IMR-90 (cell line): Measurements from ENCODE around the gene KCNV2. TPM values are rescaled to one million over a fixed set of nuclear protein-coding genes. Genes with fewer than 3 reads are reported as not detected.

Experiments used
- ATAC-seq: fragments of 200-7000 bp; cut with Tn5 transposase; 2 replicates; pipeline ENCODE4 v1.9.1; 2020; ENCODE audit warnings: low read depth, mild to moderate bottlenecking, moderate library complexity
- BruUV-seq: library from RNA; stranded (reverse); fragments of 400-500 nt; replicated peaks from 2 replicates; lab custom pipeline; 2021; lab: Mats Ljungman, UMichigan
- CTCF ChIA-PET: fragments of 300-600 bp; formaldehyde crosslinking; extraction: SDS; loops from one replicate; lab custom pipeline; 2021; ENCODE audit warnings: antibody characterized with exemption; lab: Yijun Ruan, JAX
- POLR2A ChIA-PET: fragments of 300-600 bp; sonication (Branson Sonifier 250); formaldehyde crosslinking; loops from one replicate; lab custom pipeline; 2022; ENCODE audit warnings: antibody characterized with exemption; ENCODE audit not compliant: unreplicated experiment; lab: Charles Lee
- DNase-seq: peaks from one replicate; pipeline ENCODE4 v3.0.0; 2013
- H2AFZ ChIP-seq: replicated peaks from 2 replicates; pipeline ENCODE3; 2013; ENCODE audit warnings: low read length, mild to moderate bottlenecking; ENCODE audit not compliant: poor library complexity
- H2AK5ac ChIP-seq: 2 replicates; pipeline ENCODE4 v1.6.1; 2013; ENCODE audit warnings: low read depth, low read length, inconsistent platforms
- H2AK9ac ChIP-seq: replicated peaks from 2 replicates; pipeline ENCODE3; 2013; ENCODE audit warnings: mild to moderate bottlenecking, low read depth, low read length, moderate library complexity; ENCODE audit not compliant: poor library complexity
- H2BK120ac ChIP-seq: 2 replicates; pipeline ENCODE4 v1.6.1; 2013; ENCODE audit warnings: low read depth, low read length, inconsistent platforms
- H2BK15ac ChIP-seq: 3 replicates; pipeline ENCODE4 v1.6.1; 2013; ENCODE audit warnings: low read depth, low read length, inconsistent platforms
- H2BK20ac ChIP-seq: 2 replicates; pipeline ENCODE4 v1.6.1; 2013; ENCODE audit warnings: low read depth, mild to moderate bottlenecking, inconsistent platforms, low read length, moderate library complexity
- H2BK5ac ChIP-seq: 2 replicates; pipeline ENCODE4 v1.6.1; 2013; ENCODE audit warnings: mild to moderate bottlenecking, low read depth, low read length, inconsistent platforms; ENCODE audit not compliant: poor library complexity, severe bottlenecking
- H3K14ac ChIP-seq: replicated peaks from 2 replicates; pipeline ENCODE4 v1.6.1; 2013; ENCODE audit warnings: low read depth, low read length, inconsistent platforms
- H3K18ac ChIP-seq: 2 replicates; pipeline ENCODE4 v1.6.1; 2013; ENCODE audit warnings: low read depth, low read length, control low read depth
- H3K23ac ChIP-seq: 2 replicates; pipeline ENCODE4 v1.6.1; 2013; ENCODE audit warnings: low read depth, low read length, inconsistent platforms
- H3K27ac ChIP-seq: 2 replicates; pipeline ENCODE4 v1.5.1; 2013; ENCODE audit warnings: mild to moderate bottlenecking, control low read depth, low read length; ENCODE audit not compliant: insufficient read depth
- H3K27me3 ChIP-seq: 2 replicates; pipeline ENCODE4 v1.6.1; 2013; ENCODE audit warnings: low read length; ENCODE audit not compliant: control insufficient read depth, insufficient read depth
- H3K36me3 ChIP-seq: 2 replicates; pipeline ENCODE4 v1.6.1; 2013; ENCODE audit warnings: low read length, mixed read lengths; ENCODE audit not compliant: control insufficient read depth, insufficient read depth
- H3K4ac ChIP-seq: 2 replicates; pipeline ENCODE4 v1.6.1; 2013; ENCODE audit warnings: low read depth, low read length, inconsistent platforms
- H3K4me1 ChIP-seq: 2 replicates; pipeline ENCODE4 v1.6.1; 2013; ENCODE audit warnings: low read length, mixed read lengths; ENCODE audit not compliant: control insufficient read depth, insufficient read depth
- H3K4me2 ChIP-seq: 2 replicates; pipeline ENCODE4 v1.6.1; 2013; ENCODE audit warnings: low read depth, mild to moderate bottlenecking, control low read depth, low read length, moderate library complexity
- H3K4me3 ChIP-seq: 2 replicates; pipeline ENCODE4 v1.5.1; 2013; ENCODE audit warnings: low read depth, mild to moderate bottlenecking, control low read depth, low read length, moderate library complexity; ENCODE audit not compliant: insufficient read depth
- H3K56ac ChIP-seq: 2 replicates; pipeline ENCODE4 v1.6.1; 2013; ENCODE audit warnings: low read length, inconsistent platforms; ENCODE audit not compliant: insufficient read depth; ENCODE audit errors: extremely low read depth
- H3K79me1 ChIP-seq, 2 experiments: 2 replicates each; pipeline ENCODE4 v1.6.1; 2013; ENCODE audit warnings: low read length in 2 of 2, inconsistent platforms in 1 of 2, low read depth in 1 of 2
- H3K9ac ChIP-seq: 2 replicates; pipeline ENCODE4 v1.6.1; 2013; ENCODE audit warnings: low read depth, low read length, control low read depth
- H3K9me1 ChIP-seq: 2 replicates; pipeline ENCODE4 v1.6.1; 2013; ENCODE audit warnings: low read length, inconsistent platforms; ENCODE audit not compliant: insufficient read depth
- H3K9me3 ChIP-seq: 2 replicates; pipeline ENCODE4 v1.6.1; 2013; ENCODE audit warnings: low read length; ENCODE audit not compliant: control insufficient read depth, insufficient read depth
- H4K20me1 ChIP-seq: 2 replicates; pipeline ENCODE4 v1.6.1; 2013; ENCODE audit warnings: low read length, inconsistent platforms; ENCODE audit not compliant: insufficient read depth
- H4K5ac ChIP-seq: 2 replicates; pipeline ENCODE4 v1.6.1; 2013; ENCODE audit warnings: mild to moderate bottlenecking, low read depth, low read length, control low read depth
- H4K8ac ChIP-seq, 2 experiments: 2 replicates each; pipeline ENCODE4 v1.6.1; 2013; ENCODE audit warnings: low read depth in 2 of 2, low read length in 2 of 2, control low read depth in 1 of 2, inconsistent platforms in 1 of 2
- H4K91ac ChIP-seq: 2 replicates; pipeline ENCODE4 v1.6.1; 2013; ENCODE audit warnings: low read depth, low read length, inconsistent platforms; ENCODE audit not compliant: insufficient read depth
- BHLHE40 ChIP-seq: fragments of 150-350 bp; IDR thresholded peaks from 2 replicates; pipeline ENCODE4 v1.6.1; 2016; ENCODE audit warnings: mild to moderate bottlenecking, low read depth, low read length
- MAFK ChIP-seq: IDR thresholded peaks from 2 replicates; pipeline ENCODE4 v1.6.1; 2012; ENCODE audit warnings: low read depth, low read length, improper control_type of control experiment
- MAZ ChIP-seq: IDR thresholded peaks from 2 replicates; pipeline ENCODE4 v1.6.1; 2012; ENCODE audit warnings: low read depth, mild to moderate bottlenecking, low read length, improper control_type of control experiment, moderate library complexity, borderline replicate concordance
- NFE2L2 ChIP-seq: fragments of 150-350 bp; IDR thresholded peaks from 2 replicates; pipeline ENCODE4 v1.6.1; 2016; ENCODE audit warnings: low read depth, mild to moderate bottlenecking, low read length
- RAD21 ChIP-seq: IDR thresholded peaks from 2 replicates; pipeline ENCODE4 v1.6.1; 2012; ENCODE audit warnings: low read length, improper control_type of control experiment
- RCOR1 ChIP-seq: IDR thresholded peaks from 2 replicates; pipeline ENCODE4 v1.6.1; 2012; ENCODE audit warnings: mild to moderate bottlenecking, low read length, improper control_type of control experiment; ENCODE audit not compliant: insufficient replicate concordance
- WGBS, 2 experiments: methylation state at CpG; one replicate each; pipeline versions ENCODE4 v1.1.5 to v1.1.7; 2013; ENCODE audit warnings: missing lambda C conversion rate in 2 of 2; ENCODE audit not compliant: insufficient read length in 1 of 2; ENCODE audit errors: extremely low coverage in 2 of 2; 5-methylcytosine and 5-hydroxymethylcytosine counted together
- dilution Hi-C: fragments of 300-500 bp; cut with HindIII; formaldehyde crosslinking; loops from one replicate; pipeline ENCODE4 v1.14.3; 2018; ENCODE audit warnings: low sequenced_read_pairs; ENCODE audit not compliant: unreplicated experiment
- in situ Hi-C: fragments of 300-500 bp; cut with MboI; formaldehyde crosslinking; loops from 3 replicates; pipeline ENCODE4 v1.14.3; 2019; ENCODE audit warnings: low sequenced_read_pairs, inconsistent platforms, mixed read lengths
- intact Hi-C: fragments of 100-400 bp; cut with micrococcal nuclease; formaldehyde crosslinking; loops from 2 replicates; pipeline ENCODE4 v1.10.0; 2022
- polyA plus RNA-seq, 3 experiments: library from polyadenylated mRNA; depleted of rRNA; stranded (reverse); fragments of >200 nt; gene quantifications; 2 replicates each; pipeline ENCODE4 v1.2.3, GENCODE V29; 2012; ENCODE audit warnings: low replicate concordance in 1 of 3
- total RNA-seq: library from RNA; depleted of rRNA; stranded (reverse); fragments of >200 nt; gene quantifications from 2 replicates; pipeline ENCODE4 v1.2.3, GENCODE V29; 2012
- TF ChIP-seq, protein P1 (sequence below): fragments of 150-350 bp; IDR thresholded peaks from 2 replicates; pipeline ENCODE4 v1.6.1; 2017; ENCODE audit warnings: mild to moderate bottlenecking, antibody characterized with exemption, low read length, low read depth

The KCNV2 gene
- total and polyA plus RNA-seq, 2 of the 4 experiments (the other 2 are of a cell fraction): not detected

- Histone ChIP-seq H2BK5ac (no peak overlapping the region), H2AK5ac (no peak overlapping the region), H2BK120ac (no peak overlapping the region), H4K8ac (no peak overlapping the region), H2BK20ac (no peak overlapping the region), H3K56ac (no peak overlapping the region), H4K20me1 (no peaks in the 10 kb centered on the region), H4K5ac (no peak overlapping the region), H3K23ac (no peak overlapping the region), H2AFZ (no peak overlapping the region), H3K27ac (no peak overlapping the region), H2AK9ac (no peak overlapping the region), H3K9me1 (no peaks in the 10 kb centered on the region; the same call in 1 of the 2 replicates), H3K36me3 (peaks cover 8% of the 10 kb centered on the region), H3K9ac (no peak overlapping the region), H3K9me3 (no peaks in the 10 kb centered on the region), H3K4ac (no peak overlapping the region), H3K14ac (no peak overlapping the region), H3K79me1 (no peaks in the 10 kb centered on the region), H2BK15ac (no peak overlapping the region), H4K91ac (no peak overlapping the region), H3K4me1 (peaks cover 2% of the 10 kb centered on the region; the same call in 1 of the 2 replicates), H3K4me2 (no peak overlapping the region), H3K4me3 (no peak overlapping the region), H3K18ac (no peak overlapping the region), H3K27me3 (no peaks in the 10 kb centered on the region)
- WGBS, 2 experiments: 100% methylated on average over 1 of the region's 5 CpGs; no CpG with 5 or more reads in 1 of the 2 experiments
- CTCF ChIA-PET: no interaction called here
- intact Hi-C loops: no loop called here
- no TSS peak for BruUV-seq
- DNase-seq: no peak
- POLR2A ChIA-PET: no interaction called here
- ATAC-seq: no peak
- dilution Hi-C loops: no loop called here
- TF ChIP-seq, protein P1, sequence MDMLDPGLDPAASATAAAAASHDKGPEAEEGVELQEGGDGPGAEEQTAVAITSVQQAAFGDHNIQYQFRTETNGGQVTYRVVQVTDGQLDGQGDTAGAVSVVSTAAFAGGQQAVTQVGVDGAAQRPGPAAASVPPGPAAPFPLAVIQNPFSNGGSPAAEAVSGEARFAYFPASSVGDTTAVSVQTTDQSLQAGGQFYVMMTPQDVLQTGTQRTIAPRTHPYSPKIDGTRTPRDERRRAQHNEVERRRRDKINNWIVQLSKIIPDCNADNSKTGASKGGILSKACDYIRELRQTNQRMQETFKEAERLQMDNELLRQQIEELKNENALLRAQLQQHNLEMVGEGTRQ: no peak
- TF ChIP-seq RAD21 (no peak), MAZ (no peak), RCOR1 (no peak), NFE2L2 (no peak), MAFK (no peak), BHLHE40 (no peak)
- in situ Hi-C loops: no loop called here
These were observed 26.7 kb downstream of the KCNV2 start for GRCh38 chr9:2743937-2744529.
